Measurements from ENCODE around the gene ZNF692.
A peak's percentile ranks its signal among the peaks of the same experiment; 100 is the strongest.

Gene ZNF692

GRCh38 chr1:248812736-248813425 lies 46.0 kb downstream of the ZNF692 start:
- H3K4me3 ChIP-seq (ENCODE audit: low read length): no peak overlapping the region
- TF ChIP-seq CTCF (conservative IDR thresholded peaks at IDR 0.05; ENCODE audit: low read length): no peak
- no peak for DNase-seq (ENCODE audit: low read depth)

GRCh38 chr1:248811514-248812490 lies 47.1 kb downstream of the ZNF692 start:
- no peak for DNase-seq (ENCODE audit: low read depth)
- no peak overlapping the region for H3K4me3 ChIP-seq (ENCODE audit: low read length)
- TF ChIP-seq CTCF (conservative IDR thresholded peaks at IDR 0.05; ENCODE audit: low read length): no peak

- no peak for TF ChIP-seq CTCF (conservative IDR thresholded peaks at IDR 0.05; ENCODE audit: low read length)
- no peak overlapping the region for H3K4me3 ChIP-seq (ENCODE audit: low read length)
- DNase-seq (ENCODE audit: low read depth): peak; percentile 61
Measured at GRCh38 chr1:248810727-248811513, 48.0 kb downstream of the ZNF692 start.

- H3K4me3 ChIP-seq (ENCODE audit: low read length): no peak overlapping the region
- DNase-seq (ENCODE audit: low read depth): no peak
- no peak for TF ChIP-seq CTCF (conservative IDR thresholded peaks at IDR 0.05; ENCODE audit: low read length)
Measured at GRCh38 chr1:248810000-248810726, 48.7 kb downstream of the ZNF692 start.

GRCh38 chr1:248808876-248809275 lies 50.0 kb downstream of the ZNF692 start:
- no peak for DNase-seq (ENCODE audit: low read depth)
- H3K4me3 ChIP-seq (ENCODE audit: low read length): no peak overlapping the region
- TF ChIP-seq CTCF (conservative IDR thresholded peaks at IDR 0.05; ENCODE audit: low read length): no peak

GRCh38 chr1:248807067-248807737 lies 51.7 kb downstream of the ZNF692 start:
- H3K4me3 ChIP-seq (ENCODE audit: low read length): no peak overlapping the region
- peak; percentile 46 for DNase-seq (ENCODE audit: low read depth)
- TF ChIP-seq CTCF (conservative IDR thresholded peaks at IDR 0.05; ENCODE audit: low read length): peak; percentile 75

Measured in AG10803 (cell line).